ENCODE results near the gene THOC7. TPM values are rescaled to one million over a fixed set of nuclear protein-coding genes. Genes with fewer than 3 reads are reported as not detected.

The THOC7 gene
- total RNA-seq, 3 donors from 2014 or later (not counting 1 experiment from before 2014, with no cell fraction given): 30.3 to 35.8 (median 32.5) TPM

- H3K36me3 Mint-ChIP-seq: no peaks in the 10 kb centered on the region
- DNase-seq (no peak), ATAC-seq (no peak)
- Histone ChIP-seq H3K27me3 (ENCODE audit: control insufficient read depth, insufficient read depth, low read length) (no peaks in the 10 kb centered on the region), H3K4me1 (ENCODE audit: control insufficient read depth, insufficient read depth, low read length) (no peaks in the 10 kb centered on the region), H3K27ac (ENCODE audit: low read length) (no peak overlapping the region), H3K36me3 (ENCODE audit: control insufficient read depth, insufficient read depth, low read length) (no peaks in the 10 kb centered on the region), H3K4me3 (ENCODE audit: low read length) (no peak overlapping the region), H3K9me3 (ENCODE audit: control insufficient read depth, insufficient read depth, low read length) (no peaks in the 10 kb centered on the region)
- peaks cover 12 to 31% of the 10 kb centered on the region in 2 donors for H3K4me1 Mint-ChIP-seq
- H3K27ac Mint-ChIP-seq: peak overlapping the region in 1 of 2 donors; percentile 19
- no peaks in the 10 kb centered on the region for H3K27me3 Mint-ChIP-seq (ENCODE audit: low read depth in 2 of 2)
- intact Hi-C loops (cut with micrococcal nuclease): no loop called here
- WGBS (ENCODE audit: insufficient coverage): 47% methylated on average over 1 of the region's 1 CpG
- no peak overlapping the region for H3K4me3 Mint-ChIP-seq
- no peaks in the 10 kb centered on the region for H3K9me3 Mint-ChIP-seq
- no peak for TF ChIP-seq CTCF (IDR thresholded peaks at IDR 0.05)
Measured at GRCh38 chr3:63855333-63855940, 8.2 kb downstream of the THOC7 start.

- DNase-seq: no peak
- no peaks in the 10 kb centered on the region for H3K27me3 Mint-ChIP-seq (ENCODE audit: low read depth in 2 of 2)
- ATAC-seq: no peak
- no peak for TF ChIP-seq CTCF (IDR thresholded peaks at IDR 0.05)
- H3K27me3 ChIP-seq (ENCODE audit: control insufficient read depth, insufficient read depth, low read length): no peaks in the 10 kb centered on the region
- H3K27ac Mint-ChIP-seq: no peak overlapping the region
- intact Hi-C loops (cut with micrococcal nuclease): no loop called here
- H3K9me3 Mint-ChIP-seq: no peaks in the 10 kb centered on the region
- no peaks in the 10 kb centered on the region for H3K36me3 Mint-ChIP-seq
- no peaks in the 10 kb centered on the region for H3K4me1 ChIP-seq (ENCODE audit: control insufficient read depth, insufficient read depth, low read length)
- no peak overlapping the region for H3K4me3 ChIP-seq (ENCODE audit: low read length)
- peaks cover 5 to 18% of the 10 kb centered on the region in 2 donors for H3K4me1 Mint-ChIP-seq
- no peak overlapping the region for H3K4me3 Mint-ChIP-seq
- no peak overlapping the region for H3K27ac ChIP-seq (ENCODE audit: low read length)
- H3K9me3 ChIP-seq (ENCODE audit: control insufficient read depth, insufficient read depth, low read length): no peaks in the 10 kb centered on the region
- 91% methylated on average over 2 of the region's 4 CpGs for whole genome bisulfite sequencing (ENCODE audit: insufficient coverage)
- H3K36me3 ChIP-seq (ENCODE audit: control insufficient read depth, insufficient read depth, low read length): no peaks in the 10 kb centered on the region
Measured at GRCh38 chr3:63853106-63853505, 10.5 kb downstream of the THOC7 start.

- no peaks in the 10 kb centered on the region for H3K9me3 Mint-ChIP-seq
- no peak overlapping the region for H3K27ac Mint-ChIP-seq
- H3K27me3 Mint-ChIP-seq (ENCODE audit: low read depth in 2 of 2): no peaks in the 10 kb centered on the region
- Histone ChIP-seq H3K4me3 (ENCODE audit: low read length) (no peak overlapping the region), H3K9me3 (ENCODE audit: control insufficient read depth, insufficient read depth, low read length) (no peaks in the 10 kb centered on the region), H3K27ac (ENCODE audit: low read length) (no peak overlapping the region), H3K4me1 (ENCODE audit: control insufficient read depth, insufficient read depth, low read length) (no peaks in the 10 kb centered on the region), H3K36me3 (ENCODE audit: control insufficient read depth, insufficient read depth, low read length) (no peaks in the 10 kb centered on the region), H3K27me3 (ENCODE audit: control insufficient read depth, insufficient read depth, low read length) (no peaks in the 10 kb centered on the region)
- no peak overlapping the region for H3K4me3 Mint-ChIP-seq
- 97% methylated on average over 3 of the region's 3 CpGs for WGBS (ENCODE audit: insufficient coverage)
- DNase-seq (no peak), ATAC-seq (no peak)
- intact Hi-C loops (cut with micrococcal nuclease): no loop called here
- no peak for TF ChIP-seq CTCF (IDR thresholded peaks at IDR 0.05)
- H3K4me1 Mint-ChIP-seq: peaks cover 5 to 18% of the 10 kb centered on the region in 2 donors
- no peaks in the 10 kb centered on the region for H3K36me3 Mint-ChIP-seq
Measured at GRCh38 chr3:63851287-63851686, 12.3 kb downstream of the THOC7 start.

- intact Hi-C loops (cut with micrococcal nuclease): no loop called here
- H3K27ac Mint-ChIP-seq: no peak overlapping the region
- TF ChIP-seq CTCF (IDR thresholded peaks at IDR 0.05): no peak
- WGBS (ENCODE audit: insufficient coverage): 98% methylated on average over 4 of the region's 4 CpGs
- Histone ChIP-seq H3K36me3 (ENCODE audit: control insufficient read depth, insufficient read depth, low read length) (no peaks in the 10 kb centered on the region), H3K4me1 (ENCODE audit: control insufficient read depth, insufficient read depth, low read length) (no peaks in the 10 kb centered on the region), H3K9me3 (ENCODE audit: control insufficient read depth, insufficient read depth, low read length) (no peaks in the 10 kb centered on the region), H3K27me3 (ENCODE audit: control insufficient read depth, insufficient read depth, low read length) (no peaks in the 10 kb centered on the region), H3K4me3 (ENCODE audit: low read length) (no peak overlapping the region), H3K27ac (ENCODE audit: low read length) (no peak overlapping the region)
- ATAC-seq (no peak), DNase-seq (no peak)
- no peaks in the 10 kb centered on the region for H3K9me3 Mint-ChIP-seq
- H3K4me1 Mint-ChIP-seq: peaks cover 10 to 17% of the 10 kb centered on the region in 2 donors
- H3K4me3 Mint-ChIP-seq: no peak overlapping the region
- no peaks in the 10 kb centered on the region for H3K27me3 Mint-ChIP-seq (ENCODE audit: low read depth in 2 of 2)
- no peaks in the 10 kb centered on the region for H3K36me3 Mint-ChIP-seq
Measured at GRCh38 chr3:63849175-63849574, 14.4 kb downstream of the THOC7 start.

Measured in natural killer cell (primary cell).